Measurements from ENCODE around the gene SPRY4.

- TF ChIP-seq, protein P1, sequence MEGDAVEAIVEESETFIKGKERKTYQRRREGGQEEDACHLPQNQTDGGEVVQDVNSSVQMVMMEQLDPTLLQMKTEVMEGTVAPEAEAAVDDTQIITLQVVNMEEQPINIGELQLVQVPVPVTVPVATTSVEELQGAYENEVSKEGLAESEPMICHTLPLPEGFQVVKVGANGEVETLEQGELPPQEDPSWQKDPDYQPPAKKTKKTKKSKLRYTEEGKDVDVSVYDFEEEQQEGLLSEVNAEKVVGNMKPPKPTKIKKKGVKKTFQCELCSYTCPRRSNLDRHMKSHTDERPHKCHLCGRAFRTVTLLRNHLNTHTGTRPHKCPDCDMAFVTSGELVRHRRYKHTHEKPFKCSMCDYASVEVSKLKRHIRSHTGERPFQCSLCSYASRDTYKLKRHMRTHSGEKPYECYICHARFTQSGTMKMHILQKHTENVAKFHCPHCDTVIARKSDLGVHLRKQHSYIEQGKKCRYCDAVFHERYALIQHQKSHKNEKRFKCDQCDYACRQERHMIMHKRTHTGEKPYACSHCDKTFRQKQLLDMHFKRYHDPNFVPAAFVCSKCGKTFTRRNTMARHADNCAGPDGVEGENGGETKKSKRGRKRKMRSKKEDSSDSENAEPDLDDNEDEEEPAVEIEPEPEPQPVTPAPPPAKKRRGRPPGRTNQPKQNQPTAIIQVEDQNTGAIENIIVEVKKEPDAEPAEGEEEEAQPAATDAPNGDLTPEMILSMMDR (conservative IDR thresholded peaks at IDR 0.05 in 1 of 2, IDR thresholded peaks at IDR 0.05 in 1 of 2; ENCODE audit: low read depth in 1 of 2, low read length in 2 of 2), result no peak
- TF ChIP-seq EZH2 (IDR thresholded peaks at IDR 0.05; ENCODE audit: low read length, missing control alignments), result no peak
These were observed 5.6 kb upstream of the SPRY4 start for GRCh38 chr5:142330444-142330843.

Measured in fibroblast of lung (primary cell).